OCI-LY1 (cell line): ENCODE measurements around the gene BAIAP3.

Experiments used
- H2AFZ ChIP-seq: fragments of 200-600 bp; sonication (generic), shearing (Covaris generic); 2 replicates; pipeline ENCODE4 v1.6.0; 2014; ENCODE audit warnings: antibody characterized with exemption, mild to moderate bottlenecking, low read length
- H3F3A ChIP-seq: fragments of 200-600 bp; sonication (generic), shearing (Covaris generic); 2 replicates; pipeline ENCODE4 v1.6.0; 2014; ENCODE audit warnings: mild to moderate bottlenecking, antibody characterized with exemption, low read length, moderate library complexity; ENCODE audit not compliant: insufficient read depth
- H3K27ac ChIP-seq: fragments of 200-600 bp; sonication (generic); 2 replicates; pipeline ENCODE4 v1.5.1; 2014; ENCODE audit warnings: low read length, mixed run types, mild to moderate bottlenecking, low read depth; ENCODE audit not compliant: poor library complexity, severe bottlenecking
- H3K27me3 ChIP-seq: fragments of 200-600 bp; sonication (generic); 2 replicates; pipeline ENCODE4 v1.6.0; 2014; ENCODE audit warnings: antibody characterized with exemption, mild to moderate bottlenecking, low read length, moderate library complexity; ENCODE audit not compliant: insufficient read depth
- H3K36me3 ChIP-seq: fragments of 200-600 bp; sonication (generic); 2 replicates; pipeline ENCODE4 v1.6.1; 2014; ENCODE audit warnings: mild to moderate bottlenecking, antibody characterized with exemption, low read length, moderate library complexity, mixed read lengths; ENCODE audit not compliant: insufficient read depth
- H3K4me1 ChIP-seq: fragments of 200-600 bp; sonication (generic); 2 replicates; pipeline ENCODE4 v1.5.1; 2014; ENCODE audit warnings: mild to moderate bottlenecking, low read length, moderate library complexity; ENCODE audit not compliant: insufficient read depth, severe bottlenecking
- H3K4me2 ChIP-seq: fragments of 200-600 bp; sonication (generic), shearing (Covaris generic); 2 replicates; pipeline ENCODE4 v1.6.1; 2014; ENCODE audit warnings: low read length
- H3K4me3 ChIP-seq: fragments of 200-600 bp; sonication (generic); 2 replicates; pipeline ENCODE4 v1.5.1; 2014; ENCODE audit warnings: low read length, low read depth, mild to moderate bottlenecking, mixed read lengths; ENCODE audit not compliant: poor library complexity, severe bottlenecking
- H3K79me2 ChIP-seq: fragments of 200-600 bp; shearing (Covaris generic); 2 replicates; pipeline ENCODE4 v1.6.1; 2016; ENCODE audit warnings: mixed run types, low read length, mixed read lengths; ENCODE audit not compliant: insufficient read depth
- H3K9ac ChIP-seq: fragments of 200-600 bp; sonication (generic), shearing (Covaris generic); 2 replicates; pipeline ENCODE4 v1.6.1; 2014; ENCODE audit warnings: mild to moderate bottlenecking, low read length, mixed read lengths
- H3K9me2 ChIP-seq: fragments of 200-600 bp; sonication (generic), shearing (Covaris generic); 2 replicates; pipeline ENCODE4 v1.6.1; 2014; ENCODE audit warnings: low read depth, mild to moderate bottlenecking, low read length, mixed read lengths
- H3K9me3 ChIP-seq: fragments of 200-600 bp; shearing (Covaris generic); 2 replicates; pipeline ENCODE4 v1.6.1; 2014; ENCODE audit warnings: low read length, mixed read lengths
- H4K20me1 ChIP-seq: fragments of 200-600 bp; sonication (generic), shearing (Covaris generic); 2 replicates; pipeline ENCODE4 v1.6.0; 2016; ENCODE audit warnings: mild to moderate bottlenecking, low read length; ENCODE audit not compliant: insufficient read depth
- EZH2 ChIP-seq: fragments of 200-600 bp; sonication (generic), shearing (Covaris generic); IDR thresholded peaks from 2 replicates; pipeline ENCODE4 v1.8.0; 2017; ENCODE audit warnings: borderline replicate concordance, mixed run types, mild to moderate bottlenecking, antibody characterized with exemption, low read length, moderate library complexity, mixed read lengths
- TF ChIP-seq, protein P1 (sequence below): fragments of 200-600 bp; sonication (generic), shearing (Covaris generic); IDR thresholded peaks from 2 replicates; pipeline ENCODE4 v1.5.1; 2017; ENCODE audit warnings: mild to moderate bottlenecking, antibody characterized with exemption, low read length, moderate library complexity, mixed read lengths

Gene BAIAP3

DNA sequence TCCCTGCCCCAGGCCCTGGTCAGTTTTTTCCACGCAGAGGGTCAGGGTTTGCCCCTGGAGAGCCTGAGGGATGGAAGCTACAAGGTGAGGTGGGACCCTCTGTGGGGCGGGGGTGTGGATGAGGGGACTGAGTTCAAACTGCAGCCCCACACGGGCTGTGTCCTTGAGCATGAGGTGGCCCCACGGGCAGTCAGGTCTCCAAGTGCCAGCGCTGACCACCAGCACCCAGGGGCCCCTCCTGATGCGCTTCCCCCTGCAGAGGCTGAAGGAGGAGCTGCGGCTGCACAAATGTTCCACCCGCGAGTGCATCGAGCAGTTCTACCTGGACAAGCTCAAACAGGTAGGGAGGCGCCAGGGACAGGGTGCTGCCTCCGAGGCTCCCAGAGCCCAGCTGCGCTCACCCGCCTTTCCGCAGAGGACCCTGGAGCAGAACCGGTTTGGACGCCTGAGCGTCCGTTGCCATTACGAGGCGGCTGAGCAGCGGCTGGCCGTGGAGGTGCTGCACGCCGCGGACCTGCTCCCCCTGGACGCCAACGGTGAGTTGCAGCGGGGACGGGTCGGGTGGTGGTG, 13.9 kb downstream of the BAIAP3 start:
- Histone ChIP-seq H3K36me3 (peaks cover 19% of the 10 kb centered on the region), H4K20me1 (no peaks in the 10 kb centered on the region)

GRCh38 chr16:1347962-1348361, 14.5 kb downstream of the BAIAP3 start:
- Histone ChIP-seq H3K27ac (no peak overlapping the region), H3K36me3 (peaks cover 19% of the 10 kb centered on the region), H3K4me2 (no peak overlapping the region), H2AFZ (no peak overlapping the region), H3F3A (no peaks in the 10 kb centered on the region), H3K4me1 (peaks cover 32% of the 10 kb centered on the region), H3K9ac (no peak overlapping the region), H3K27me3 (peaks cover 4% of the 10 kb centered on the region; the same call in 1 of the 2 replicates), H3K9me2 (no peaks in the 10 kb centered on the region), H3K79me2 (0 out of 2 replicates have a peak, but pooled peaks cover 7% of the 10 kb centered on the region), H4K20me1 (no peaks in the 10 kb centered on the region), H3K9me3 (no peaks in the 10 kb centered on the region), H3K4me3 (no peak overlapping the region)
- TF ChIP-seq, protein P1, sequence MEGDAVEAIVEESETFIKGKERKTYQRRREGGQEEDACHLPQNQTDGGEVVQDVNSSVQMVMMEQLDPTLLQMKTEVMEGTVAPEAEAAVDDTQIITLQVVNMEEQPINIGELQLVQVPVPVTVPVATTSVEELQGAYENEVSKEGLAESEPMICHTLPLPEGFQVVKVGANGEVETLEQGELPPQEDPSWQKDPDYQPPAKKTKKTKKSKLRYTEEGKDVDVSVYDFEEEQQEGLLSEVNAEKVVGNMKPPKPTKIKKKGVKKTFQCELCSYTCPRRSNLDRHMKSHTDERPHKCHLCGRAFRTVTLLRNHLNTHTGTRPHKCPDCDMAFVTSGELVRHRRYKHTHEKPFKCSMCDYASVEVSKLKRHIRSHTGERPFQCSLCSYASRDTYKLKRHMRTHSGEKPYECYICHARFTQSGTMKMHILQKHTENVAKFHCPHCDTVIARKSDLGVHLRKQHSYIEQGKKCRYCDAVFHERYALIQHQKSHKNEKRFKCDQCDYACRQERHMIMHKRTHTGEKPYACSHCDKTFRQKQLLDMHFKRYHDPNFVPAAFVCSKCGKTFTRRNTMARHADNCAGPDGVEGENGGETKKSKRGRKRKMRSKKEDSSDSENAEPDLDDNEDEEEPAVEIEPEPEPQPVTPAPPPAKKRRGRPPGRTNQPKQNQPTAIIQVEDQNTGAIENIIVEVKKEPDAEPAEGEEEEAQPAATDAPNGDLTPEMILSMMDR, result no peak
- no peak for TF ChIP-seq EZH2

More for the DNA sequence above, 13.9 kb downstream of the BAIAP3 start:
- H3K27ac ChIP-seq, result no peak overlapping the region
- peaks cover 4% of the 10 kb centered on the region; the same call in 1 of the 2 replicates for H3K27me3 ChIP-seq
- no peaks in the 10 kb centered on the region for H3K9me3 ChIP-seq
- no peak overlapping the region for H3K4me2 ChIP-seq
- H3K4me3 ChIP-seq, result no peak overlapping the region
- peaks cover 31% of the 10 kb centered on the region for H3K4me1 ChIP-seq
- no peak for TF ChIP-seq EZH2
- TF ChIP-seq, protein P1, result no peak
- H3F3A ChIP-seq, result no peaks in the 10 kb centered on the region
- H2AFZ ChIP-seq, result no peak overlapping the region
- H3K9me2 ChIP-seq, result no peaks in the 10 kb centered on the region
- no peak overlapping the region for H3K9ac ChIP-seq
- 0 out of 2 replicates have a peak, but pooled peaks cover 3% of the 10 kb centered on the region for H3K79me2 ChIP-seq

GRCh38 chr16:1348441-1348840, 15.0 kb downstream of the BAIAP3 start:
- no peak overlapping the region for H3K4me3 ChIP-seq
- peaks cover 4% of the 10 kb centered on the region; the same call in 1 of the 2 replicates for H3K27me3 ChIP-seq
- no peaks in the 10 kb centered on the region for H4K20me1 ChIP-seq
- no peaks in the 10 kb centered on the region for H3K9me2 ChIP-seq
- H3K27ac ChIP-seq, result no peak overlapping the region
- peaks cover 19% of the 10 kb centered on the region for H3K36me3 ChIP-seq
- H3F3A ChIP-seq, result no peaks in the 10 kb centered on the region
- H2AFZ ChIP-seq, result no peak overlapping the region
- H3K79me2 ChIP-seq, result 0 out of 2 replicates have a peak, but pooled peaks cover 7% of the 10 kb centered on the region
- no peak overlapping the region for H3K9ac ChIP-seq
- H3K9me3 ChIP-seq, result no peaks in the 10 kb centered on the region
- peaks cover 35% of the 10 kb centered on the region for H3K4me1 ChIP-seq
- TF ChIP-seq, protein P1, result no peak
- TF ChIP-seq EZH2, result no peak
- no peak overlapping the region for H3K4me2 ChIP-seq
